ENCODE data around the gene VPS9D1. TPM values are rescaled to one million over a fixed set of nuclear protein-coding genes. Genes with fewer than 3 reads are reported as not detected.

The VPS9D1 gene
- total RNA-seq, 4 donors from 2014 or later: 4.4 to 10.1 (median 7.3) TPM

DNA sequence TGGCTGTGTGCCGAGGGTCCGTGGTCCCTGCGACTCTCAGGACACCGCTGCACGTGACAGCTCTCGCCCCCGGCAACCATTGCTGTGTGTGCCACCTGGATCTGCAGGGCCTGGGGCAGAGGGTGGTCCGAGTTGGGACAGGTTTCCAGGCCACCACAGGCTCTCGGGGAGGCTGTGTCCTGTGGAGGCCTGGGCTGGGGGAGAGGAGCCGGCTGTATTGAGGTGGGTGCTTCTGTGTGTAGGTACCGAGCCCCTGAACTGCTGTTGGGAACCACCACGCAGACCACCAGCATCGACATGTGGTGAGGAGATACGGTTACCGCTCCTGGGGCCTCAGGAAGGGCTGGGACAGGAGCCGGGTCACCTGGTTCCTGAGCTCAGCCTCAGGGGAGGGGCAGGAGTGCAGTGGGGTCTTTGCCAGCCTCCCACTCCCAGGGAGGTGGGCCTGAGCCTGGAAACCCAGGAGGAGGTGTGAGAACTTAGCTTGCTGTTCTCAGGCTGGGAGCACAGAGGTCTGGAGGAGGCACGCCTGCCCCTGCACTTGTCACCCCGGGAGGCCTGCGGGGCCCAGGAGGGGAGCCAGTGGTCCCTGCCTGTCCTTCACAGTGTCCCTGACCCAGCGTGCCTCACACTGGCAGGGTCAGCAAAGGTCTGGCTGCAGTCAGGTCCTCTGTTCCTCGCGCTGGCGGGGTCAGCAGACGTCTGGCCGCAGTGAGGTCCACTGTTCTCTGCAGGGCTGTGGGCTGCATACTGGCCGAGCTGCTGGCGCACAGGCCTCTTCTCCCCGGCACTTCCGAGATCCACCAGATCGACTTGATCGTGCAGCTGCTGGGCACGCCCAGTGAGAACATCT is 26.5 kb downstream of the VPS9D1 start:
- Histone ChIP-seq H3K4me1 (no peaks in the 10 kb centered on the region), H3K9me3 (no peaks in the 10 kb centered on the region), H3K27ac (no peak overlapping the region), H3K36me3 (peaks cover 0 to 81% of the 10 kb centered on the region in 2 donors), H3K4me3 (no peak overlapping the region), H3K27me3 (no peaks in the 10 kb centered on the region)
- no peak for TF ChIP-seq POLR2AphosphoS5 (IDR thresholded peaks at IDR 0.05)
- TF ChIP-seq POLR2A (IDR thresholded peaks at IDR 0.05): no peak
- TF ChIP-seq, protein P1, sequence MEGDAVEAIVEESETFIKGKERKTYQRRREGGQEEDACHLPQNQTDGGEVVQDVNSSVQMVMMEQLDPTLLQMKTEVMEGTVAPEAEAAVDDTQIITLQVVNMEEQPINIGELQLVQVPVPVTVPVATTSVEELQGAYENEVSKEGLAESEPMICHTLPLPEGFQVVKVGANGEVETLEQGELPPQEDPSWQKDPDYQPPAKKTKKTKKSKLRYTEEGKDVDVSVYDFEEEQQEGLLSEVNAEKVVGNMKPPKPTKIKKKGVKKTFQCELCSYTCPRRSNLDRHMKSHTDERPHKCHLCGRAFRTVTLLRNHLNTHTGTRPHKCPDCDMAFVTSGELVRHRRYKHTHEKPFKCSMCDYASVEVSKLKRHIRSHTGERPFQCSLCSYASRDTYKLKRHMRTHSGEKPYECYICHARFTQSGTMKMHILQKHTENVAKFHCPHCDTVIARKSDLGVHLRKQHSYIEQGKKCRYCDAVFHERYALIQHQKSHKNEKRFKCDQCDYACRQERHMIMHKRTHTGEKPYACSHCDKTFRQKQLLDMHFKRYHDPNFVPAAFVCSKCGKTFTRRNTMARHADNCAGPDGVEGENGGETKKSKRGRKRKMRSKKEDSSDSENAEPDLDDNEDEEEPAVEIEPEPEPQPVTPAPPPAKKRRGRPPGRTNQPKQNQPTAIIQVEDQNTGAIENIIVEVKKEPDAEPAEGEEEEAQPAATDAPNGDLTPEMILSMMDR (IDR thresholded peaks at IDR 0.05): no peak
- no peak for TF ChIP-seq EP300 (IDR thresholded peaks at IDR 0.05)
- no peak for ATAC-seq
- 85 to 100% methylated on average over 2 to 4 of the region's 32 CpGs for WGBS, 2 donors (ENCODE audit: low coverage in 1 of 2)

- ATAC-seq: no peak
- peaks cover 0 to 6% (median 0%) of the 10 kb centered on the region in 3 donors for H3K4me1 ChIP-seq
- H3K9me3 ChIP-seq: no peaks in the 10 kb centered on the region
- H3K36me3 ChIP-seq: peaks cover 0 to 81% of the 10 kb centered on the region in 2 donors
- H3K4me3 ChIP-seq: no peak overlapping the region
- H3K27ac ChIP-seq: no peak overlapping the region
- no peaks in the 10 kb centered on the region for H3K27me3 ChIP-seq
- no peak for TF ChIP-seq POLR2A (IDR thresholded peaks at IDR 0.05)
- no peak for TF ChIP-seq EP300 (IDR thresholded peaks at IDR 0.05)
- TF ChIP-seq, protein P1 (IDR thresholded peaks at IDR 0.05): no peak
- no peak for TF ChIP-seq POLR2AphosphoS5 (IDR thresholded peaks at IDR 0.05)
- 40% methylated on average over 1 of the region's 11 CpGs; no CpG with 5 or more reads in 1 of the 2 donors for WGBS, 2 donors (ENCODE audit: low coverage in 1 of 2)
These were observed 27.4 kb downstream of the VPS9D1 start for GRCh38 chr16:89693289-89693731.

DNA sequence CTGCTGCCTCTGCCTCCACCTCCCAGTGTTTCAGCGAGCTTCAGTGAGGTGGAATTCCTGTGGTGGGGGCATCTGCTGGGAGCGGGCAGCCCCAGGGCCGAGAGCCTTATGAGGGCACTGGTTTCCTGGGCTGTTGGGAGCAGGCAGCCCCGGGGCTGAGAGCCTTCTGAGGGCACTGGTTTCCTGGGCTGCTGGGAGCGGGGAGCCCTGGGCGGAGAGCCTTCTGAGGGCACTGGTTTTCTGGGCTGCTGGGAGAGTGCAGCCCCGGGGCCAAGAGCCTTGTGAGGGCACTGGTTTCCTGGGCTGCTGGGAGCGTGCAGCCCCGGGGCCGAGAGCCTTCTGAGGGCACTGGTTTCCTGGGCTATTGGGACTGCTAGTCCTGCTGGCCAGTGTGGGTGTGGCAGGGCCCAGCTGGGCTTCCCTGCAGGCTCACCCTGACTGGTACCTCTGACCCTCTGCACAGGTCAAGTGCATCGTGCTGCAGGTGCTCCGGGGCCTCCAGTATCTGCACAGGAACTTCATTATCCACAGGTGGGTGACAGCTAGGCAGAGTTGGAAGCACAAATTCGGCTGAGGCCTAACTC is 28.6 kb downstream of the VPS9D1 start:
- no peak overlapping the region for H3K4me3 ChIP-seq
- peaks cover 0 to 71% of the 10 kb centered on the region in 2 donors for H3K36me3 ChIP-seq
- no peak overlapping the region for H3K27ac ChIP-seq
- H3K9me3 ChIP-seq: no peaks in the 10 kb centered on the region
- TF ChIP-seq EP300 (IDR thresholded peaks at IDR 0.05) (no peak), POLR2A (IDR thresholded peaks at IDR 0.05) (no peak), POLR2AphosphoS5 (IDR thresholded peaks at IDR 0.05) (no peak)
- TF ChIP-seq, protein P1 (IDR thresholded peaks at IDR 0.05): no peak
- ATAC-seq: no peak
- H3K4me1 ChIP-seq: peaks cover 3 to 18% (median 8%) of the 10 kb centered on the region in 3 donors
- WGBS, 2 donors (ENCODE audit: low coverage in 1 of 2): 86% methylated on average over 1 of the region's 13 CpGs; no CpG with 5 or more reads in 1 of the 2 donors
- no peaks in the 10 kb centered on the region for H3K27me3 ChIP-seq

- no peak for TF ChIP-seq POLR2A (IDR thresholded peaks at IDR 0.05)
- TF ChIP-seq POLR2AphosphoS5 (IDR thresholded peaks at IDR 0.05): no peak
- no peak for TF ChIP-seq EP300 (IDR thresholded peaks at IDR 0.05)
- TF ChIP-seq, protein P1 (IDR thresholded peaks at IDR 0.05): no peak
- no peaks in the 10 kb centered on the region for H3K9me3 ChIP-seq
- peaks cover 3 to 19% (median 8%) of the 10 kb centered on the region in 3 donors for H3K4me1 ChIP-seq
- H3K4me3 ChIP-seq: no peak overlapping the region
- H3K27me3 ChIP-seq: no peaks in the 10 kb centered on the region
- no peak overlapping the region for H3K27ac ChIP-seq
- H3K36me3 ChIP-seq: peaks cover 0 to 64% of the 10 kb centered on the region in 2 donors
- no peak for ATAC-seq
- 80 to 94% methylated on average over 2 to 10 of the region's 21 CpGs for WGBS, 2 donors (ENCODE audit: low coverage in 1 of 2)
These were observed 29.3 kb downstream of the VPS9D1 start for GRCh38 chr16:89691231-89691985.

Measured in gastroesophageal sphincter (tissue), 4 donors.